Measurements from ENCODE around the gene KITLG.
A peak's percentile ranks its signal among the peaks of the same experiment; 100 is the strongest.
"Not testable (repeated sequence)": the region's sequence is repeated elsewhere in the genome, so short reads cannot be mapped to it uniquely, and the experiment has no call there.

Gene KITLG

DNA sequence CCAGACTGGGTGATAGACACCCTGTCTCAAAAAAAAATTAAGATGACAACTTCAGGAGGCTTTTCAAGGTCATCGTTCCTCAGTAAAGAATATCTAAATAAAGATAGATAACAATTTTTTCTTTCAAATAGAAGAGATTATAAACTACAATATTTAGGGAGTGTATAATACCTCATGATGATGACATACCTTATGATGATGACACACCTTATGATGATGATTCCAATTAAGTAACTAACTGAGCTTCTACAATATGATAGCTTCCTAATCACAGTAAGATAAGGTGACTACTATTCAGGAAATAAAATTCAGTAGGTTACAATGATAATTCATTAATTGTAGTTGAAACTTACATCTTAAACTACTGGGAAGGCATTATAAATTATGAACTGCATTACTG is 40.4 kb downstream of the KITLG start:
- DNase-seq (ENCODE audit: low spot score) = no peak

DNA sequence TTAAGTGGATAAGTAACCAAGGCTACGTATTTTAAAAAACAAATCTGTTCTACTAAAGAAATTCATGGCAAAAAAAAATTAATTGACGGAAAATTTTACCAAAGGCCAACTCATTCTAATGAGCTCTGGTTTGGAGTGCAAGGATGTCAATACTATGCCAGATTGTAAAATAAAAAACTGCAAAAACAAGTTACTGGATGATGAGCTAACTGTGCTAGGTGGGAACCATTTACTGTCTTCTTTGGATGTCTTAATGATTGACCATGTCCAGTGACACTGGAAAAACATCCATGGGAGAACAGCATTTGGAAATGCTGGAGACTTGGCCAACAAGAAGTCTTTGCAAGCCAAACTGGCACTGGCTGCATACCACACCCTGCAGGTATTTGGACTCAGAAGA is 41.6 kb downstream of the KITLG start:
- no peak for DNase-seq (ENCODE audit: low spot score)

DNA sequence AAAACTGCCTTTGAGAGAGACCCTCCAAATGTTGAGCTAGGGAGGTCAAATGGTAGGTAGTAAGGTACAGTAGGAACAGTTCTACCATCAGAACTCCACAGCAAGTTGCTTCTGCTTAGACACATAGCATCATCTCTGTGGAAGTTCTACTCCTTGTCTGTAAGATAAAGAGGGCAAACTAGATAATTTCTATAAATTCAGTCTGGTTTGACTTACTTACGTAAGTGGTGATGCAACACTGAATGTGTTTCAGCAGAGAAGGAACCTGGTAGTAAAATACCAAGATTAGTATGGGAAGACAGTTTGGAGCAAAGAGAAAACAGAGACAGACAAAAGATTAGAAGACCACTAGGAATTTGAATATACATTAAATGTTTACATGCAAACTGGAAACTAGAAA is 42.0 kb downstream of the KITLG start:
- no peak for DNase-seq (ENCODE audit: low spot score)

DNA sequence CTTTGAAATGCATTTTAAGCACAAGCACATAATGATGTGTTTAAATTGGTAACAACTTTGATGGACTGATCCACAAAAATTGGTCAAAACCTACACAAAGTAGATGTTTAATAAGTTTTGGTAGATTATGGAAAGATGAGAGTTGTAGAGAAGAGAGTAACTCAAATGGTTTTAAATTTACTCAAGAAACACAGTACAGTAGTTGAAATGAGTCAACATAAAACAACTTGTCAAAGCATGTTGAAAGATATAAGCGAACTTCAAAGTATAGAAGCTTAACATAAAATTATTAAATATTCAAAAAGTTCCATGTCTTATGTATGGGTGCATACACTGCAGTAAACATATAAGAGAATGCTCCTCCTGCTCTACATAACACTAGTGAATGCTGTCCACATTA is 49.4 kb downstream of the KITLG start:
- no peak for DNase-seq (ENCODE audit: low spot score)

DNA sequence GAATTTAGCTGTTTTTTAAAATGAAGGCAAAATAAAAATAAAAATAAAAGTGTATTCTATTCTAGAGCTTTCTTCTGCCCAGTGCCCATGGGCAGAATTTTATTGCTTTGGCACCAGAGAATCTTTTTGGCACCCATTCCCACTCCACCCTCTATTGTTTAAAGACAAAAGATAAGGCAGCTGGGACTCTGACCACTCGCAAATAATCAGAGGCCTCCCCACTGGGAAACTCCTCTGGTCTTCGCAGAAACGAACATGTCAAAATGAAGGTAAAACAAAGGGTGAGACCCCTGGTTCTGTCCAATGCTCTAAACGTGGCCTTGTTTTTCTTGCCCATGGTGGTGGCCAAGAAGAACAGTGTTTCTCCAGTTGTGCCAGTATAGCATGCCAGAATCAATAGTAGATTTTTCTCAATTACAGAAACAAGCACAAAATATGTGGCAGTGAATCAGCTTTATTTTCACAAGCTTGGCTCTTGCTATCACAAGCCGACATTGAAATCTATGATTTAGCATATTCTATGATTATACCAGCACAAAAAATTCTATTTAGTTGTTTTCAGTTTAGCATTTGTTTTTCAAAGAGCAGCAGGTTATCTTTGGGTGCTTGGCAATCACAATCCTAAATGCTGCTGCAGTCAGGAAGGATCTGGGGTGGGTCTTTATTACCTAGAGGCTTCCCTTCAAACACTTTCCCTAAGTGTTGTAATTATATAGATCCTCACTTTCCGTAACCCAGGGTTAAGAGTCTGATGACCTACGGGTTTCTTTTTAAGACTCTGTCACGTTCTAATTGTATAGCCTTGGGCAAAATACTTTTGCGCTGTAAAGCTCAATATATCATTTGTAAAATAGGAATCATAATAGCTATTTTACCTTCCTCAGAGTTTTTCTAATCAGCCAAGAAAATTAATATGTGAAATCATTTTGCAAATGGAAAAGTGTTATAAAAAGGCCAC is 50.5 kb downstream of the KITLG start:
- no peak for DNase-seq (ENCODE audit: low spot score)

DNA sequence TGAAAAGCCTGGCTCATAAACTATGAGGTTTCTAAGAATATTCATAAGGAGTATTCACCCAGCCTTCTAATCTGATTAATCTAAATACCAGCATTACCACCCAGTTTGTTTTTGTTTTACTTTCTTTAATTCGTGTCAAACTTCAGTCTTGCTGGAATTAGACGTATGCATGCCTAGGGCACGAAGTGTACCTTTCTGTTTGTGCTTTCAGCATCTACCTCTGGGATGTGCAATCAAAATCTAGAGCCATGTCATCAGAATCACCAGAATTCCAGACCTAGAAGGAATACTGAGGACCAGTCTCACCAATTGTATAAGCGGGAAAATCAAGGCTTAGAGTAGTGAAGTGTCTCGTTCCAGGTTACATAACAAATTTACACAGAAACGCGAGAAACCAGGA is 57.3 kb downstream of the KITLG start:
- no peak for DNase-seq (ENCODE audit: low spot score)

DNA sequence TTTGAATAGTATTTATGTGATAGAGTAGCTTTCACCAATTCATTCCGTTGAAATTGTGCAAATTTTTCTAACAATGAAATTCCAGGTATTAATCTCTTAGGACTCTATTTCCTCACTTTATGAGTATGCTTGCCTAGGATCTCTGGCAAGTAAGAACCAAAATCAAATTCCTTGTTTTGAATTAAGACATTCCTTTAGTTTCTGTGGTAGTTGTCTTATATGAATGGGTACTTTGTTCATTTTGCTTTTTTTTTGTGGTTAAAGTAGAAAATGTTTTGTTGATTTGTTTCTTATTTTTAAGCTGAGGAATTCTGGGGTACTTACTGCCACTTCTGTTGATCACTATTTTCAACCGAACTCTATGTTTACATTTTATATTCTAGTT is 59.8 kb downstream of the KITLG start:
- peak; percentile 11 for DNase-seq (ENCODE audit: low spot score)

DNA sequence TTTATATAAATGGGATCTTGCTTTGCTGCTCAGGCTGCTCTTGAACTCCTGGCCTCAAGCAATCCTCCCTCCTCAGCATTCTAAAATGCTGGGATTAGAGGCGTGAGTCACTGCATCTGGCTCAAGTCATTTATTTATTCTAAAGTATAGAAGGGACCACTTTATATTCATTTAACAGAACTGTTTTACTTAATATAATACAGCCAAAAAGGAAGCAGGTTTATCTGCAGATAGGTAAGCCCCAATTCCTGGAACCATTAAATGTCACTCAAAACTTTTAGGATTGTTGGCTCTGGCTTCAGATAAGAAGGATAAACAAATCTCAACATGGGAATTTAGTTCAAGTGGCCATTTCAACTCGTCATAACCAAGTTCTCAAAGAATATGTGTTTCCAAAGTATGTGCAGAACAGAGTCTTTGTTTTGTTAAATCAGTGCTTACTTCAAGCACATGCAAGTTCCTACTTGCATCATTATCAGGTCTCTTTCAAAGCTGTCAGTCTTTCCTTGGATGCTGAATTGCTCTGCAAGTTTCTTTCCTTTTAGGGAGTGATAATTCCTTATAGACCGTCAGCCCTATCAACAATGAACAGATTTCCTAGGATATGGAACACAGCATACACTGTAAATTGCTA is 60.4 kb downstream of the KITLG start:
- DNase-seq (ENCODE audit: low spot score) = no peak

DNA sequence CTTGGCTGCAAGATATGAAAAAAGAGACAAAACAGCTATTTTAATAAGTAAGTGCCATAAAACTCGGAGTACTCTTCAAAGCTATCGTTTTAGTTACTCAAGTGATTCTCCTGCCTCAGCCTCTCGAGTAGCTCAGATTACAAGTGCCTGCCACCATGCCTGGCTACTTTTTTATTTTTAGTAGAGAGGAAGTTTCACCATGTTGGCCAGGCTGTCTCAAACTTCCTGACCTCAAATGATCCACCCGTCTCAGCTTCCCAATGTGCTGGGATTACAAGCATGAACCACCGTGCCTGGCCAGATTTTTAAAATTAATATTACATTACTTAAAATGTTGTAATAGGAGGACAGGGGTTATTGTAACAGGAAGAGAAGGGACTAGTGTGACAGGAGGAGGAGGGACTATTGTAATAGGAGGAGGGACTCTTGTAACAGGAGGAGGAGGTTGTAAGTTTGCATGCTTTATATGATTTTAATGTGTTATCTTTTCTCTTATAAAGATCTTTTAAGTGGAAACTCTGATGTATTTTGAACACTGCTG is 61.3 kb downstream of the KITLG start:
- no peak for DNase-seq (ENCODE audit: low spot score)

DNA sequence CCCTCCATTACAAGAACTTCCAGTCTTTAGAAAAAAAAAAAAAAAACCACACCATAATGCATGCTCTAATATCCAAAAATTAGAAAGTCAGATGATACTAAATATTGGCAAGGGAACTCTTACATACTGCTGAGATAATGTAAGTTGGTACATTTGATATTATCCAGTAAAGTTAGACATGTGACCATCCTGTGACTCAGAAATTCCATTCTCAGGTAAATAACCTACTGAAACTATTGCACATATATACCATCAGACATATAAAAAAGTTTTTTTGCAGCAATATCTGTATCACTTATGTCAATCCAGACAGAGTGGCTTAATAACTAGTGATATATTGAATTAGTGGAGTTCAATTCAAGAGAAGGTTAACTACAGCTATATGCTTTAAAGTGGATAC is 63.5 kb downstream of the KITLG start:
- DNase-seq (ENCODE audit: low spot score) = no peak

DNA sequence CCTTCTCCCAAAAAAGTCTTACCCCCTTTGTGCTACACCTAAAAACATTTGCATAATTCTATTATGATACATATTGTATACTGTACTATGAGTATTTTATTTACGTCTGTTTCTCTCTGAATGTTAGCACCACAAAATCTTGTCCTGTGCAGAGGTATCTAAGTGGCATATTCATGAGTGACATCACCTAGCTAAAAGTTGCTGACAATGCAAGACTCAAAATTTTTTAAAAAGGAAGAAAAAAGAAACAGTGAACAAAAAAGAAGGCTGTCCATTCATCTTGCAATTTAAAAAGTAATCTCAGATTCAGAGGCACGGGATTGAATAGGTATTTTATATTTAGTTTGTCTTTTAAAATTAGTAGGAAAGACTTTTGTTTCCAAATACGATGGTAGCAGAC is 69.4 kb downstream of the KITLG start:
- DNase-seq (ENCODE audit: low spot score) = no peak

DNA sequence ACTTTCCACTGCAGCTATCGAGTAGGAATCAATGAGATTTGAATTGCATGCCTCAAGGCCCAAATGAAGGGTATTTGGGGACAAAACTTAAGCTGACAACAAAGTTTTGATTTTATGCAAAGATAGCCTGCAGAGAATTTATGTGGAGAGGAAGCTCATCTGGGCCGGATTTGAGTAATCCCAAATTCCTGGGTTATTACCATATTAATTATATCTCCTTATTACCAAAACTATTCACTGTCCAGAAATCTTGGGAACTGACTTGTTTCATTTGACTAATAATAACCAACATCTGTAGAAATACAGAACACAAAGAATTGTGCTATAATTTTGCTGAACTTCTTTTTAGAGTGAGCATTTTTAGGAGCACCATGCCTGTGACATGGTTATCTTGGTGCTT is 70.4 kb downstream of the KITLG start:
- DNase-seq (ENCODE audit: low spot score) = peak; percentile 12

DNA sequence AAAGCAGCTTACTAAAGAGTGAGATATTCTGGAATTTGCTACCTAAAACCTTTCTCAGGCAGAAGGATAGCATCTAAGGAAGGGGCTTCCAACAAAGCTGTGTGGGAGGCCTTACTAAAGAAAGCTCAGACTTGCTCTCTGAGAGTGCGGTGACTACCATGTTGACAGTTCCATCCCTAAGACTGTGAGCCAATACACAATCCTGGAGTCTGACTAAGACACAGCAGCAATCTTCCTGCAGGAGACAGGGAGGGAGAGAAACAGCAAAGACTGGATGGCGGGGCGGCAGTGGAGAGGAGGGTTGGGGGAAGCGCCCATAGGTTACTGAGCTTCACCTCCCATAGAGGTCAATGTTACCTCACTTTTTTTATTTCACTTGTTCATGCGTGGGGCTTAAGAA is 70.9 kb downstream of the KITLG start:
- DNase-seq (ENCODE audit: low spot score) = peak; percentile 35

DNA sequence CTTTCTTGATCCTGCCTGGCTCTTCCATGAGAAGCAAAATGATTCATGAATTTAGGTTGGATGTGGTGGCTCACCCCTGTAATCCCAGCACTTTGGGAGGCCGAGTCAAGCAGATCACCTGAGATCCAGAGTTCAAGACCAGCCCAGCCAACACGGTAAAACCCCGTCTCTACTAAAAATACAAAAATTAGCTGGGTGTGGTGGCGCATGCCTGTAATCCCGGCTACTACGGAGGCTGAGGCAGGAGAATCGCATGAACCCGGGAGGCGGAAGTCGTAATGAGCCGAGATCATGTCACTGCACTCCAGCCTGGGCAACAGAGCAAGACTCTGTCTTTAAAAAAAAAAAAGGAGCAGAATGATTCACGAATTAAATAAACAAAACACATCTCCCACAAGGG is 72.4 kb downstream of the KITLG start:
- not testable (repeated sequence) for DNase-seq (ENCODE audit: low spot score)

DNA sequence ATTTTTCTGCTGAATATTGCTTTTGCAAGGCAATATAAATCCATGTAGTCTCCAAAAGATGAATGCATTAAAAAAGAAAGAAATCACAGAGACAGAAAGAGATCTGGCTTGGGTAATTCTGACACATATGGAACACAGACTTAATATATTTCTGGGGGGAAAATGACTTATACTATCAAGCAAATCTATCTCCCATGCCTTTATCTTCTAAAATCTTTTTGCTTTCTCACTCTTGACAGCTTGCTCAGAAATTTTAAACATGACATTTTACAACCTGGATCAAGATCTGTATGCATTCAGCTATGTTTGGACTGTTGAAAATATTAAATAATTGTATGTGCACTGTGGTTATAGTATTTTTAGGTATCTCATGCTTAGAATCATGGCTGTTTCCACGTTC is 73.0 kb downstream of the KITLG start:
- no peak for DNase-seq (ENCODE audit: low spot score)

DNA sequence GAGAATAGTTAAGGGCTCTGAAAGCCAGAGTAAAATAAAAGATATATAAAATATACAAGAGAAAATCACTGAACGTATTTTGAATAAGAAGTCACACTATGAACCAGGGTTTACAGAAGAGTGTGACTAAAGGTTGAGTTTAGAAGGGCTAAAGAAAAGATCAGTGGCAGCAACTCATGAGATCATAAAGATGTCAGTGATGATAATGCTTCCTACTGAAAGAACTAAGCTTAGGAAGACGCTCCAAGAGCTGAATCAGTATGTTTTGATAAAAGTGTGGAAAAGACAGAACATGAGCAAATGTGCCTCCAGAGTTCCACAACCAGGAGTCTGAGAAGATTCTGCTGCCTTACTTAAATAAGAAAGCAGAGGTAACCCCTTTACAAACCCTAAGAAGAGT is 74.6 kb downstream of the KITLG start:
- no peak for DNase-seq (ENCODE audit: low spot score)

DNA sequence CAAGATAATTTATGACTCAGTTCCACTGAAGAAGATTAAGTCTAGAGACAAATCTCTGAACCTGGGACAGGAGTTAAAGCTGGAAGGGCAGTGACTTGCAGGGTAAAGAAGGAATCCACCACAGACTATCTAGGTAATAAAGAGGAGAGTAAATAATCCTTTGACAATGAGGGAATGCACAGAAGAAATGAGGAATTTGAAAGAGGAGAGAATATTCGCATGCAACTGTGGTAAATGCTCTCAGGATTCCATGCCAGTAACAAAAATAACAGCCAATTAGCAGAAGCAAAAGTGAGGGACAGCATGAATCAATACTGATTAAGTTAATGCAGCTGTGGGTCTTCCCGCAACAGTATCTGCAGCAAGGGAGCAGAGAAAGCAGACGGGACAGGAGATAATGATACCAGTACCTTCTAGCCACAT is 77.0 kb downstream of the KITLG start:
- peak; percentile 27 for DNase-seq (ENCODE audit: low spot score)

DNA sequence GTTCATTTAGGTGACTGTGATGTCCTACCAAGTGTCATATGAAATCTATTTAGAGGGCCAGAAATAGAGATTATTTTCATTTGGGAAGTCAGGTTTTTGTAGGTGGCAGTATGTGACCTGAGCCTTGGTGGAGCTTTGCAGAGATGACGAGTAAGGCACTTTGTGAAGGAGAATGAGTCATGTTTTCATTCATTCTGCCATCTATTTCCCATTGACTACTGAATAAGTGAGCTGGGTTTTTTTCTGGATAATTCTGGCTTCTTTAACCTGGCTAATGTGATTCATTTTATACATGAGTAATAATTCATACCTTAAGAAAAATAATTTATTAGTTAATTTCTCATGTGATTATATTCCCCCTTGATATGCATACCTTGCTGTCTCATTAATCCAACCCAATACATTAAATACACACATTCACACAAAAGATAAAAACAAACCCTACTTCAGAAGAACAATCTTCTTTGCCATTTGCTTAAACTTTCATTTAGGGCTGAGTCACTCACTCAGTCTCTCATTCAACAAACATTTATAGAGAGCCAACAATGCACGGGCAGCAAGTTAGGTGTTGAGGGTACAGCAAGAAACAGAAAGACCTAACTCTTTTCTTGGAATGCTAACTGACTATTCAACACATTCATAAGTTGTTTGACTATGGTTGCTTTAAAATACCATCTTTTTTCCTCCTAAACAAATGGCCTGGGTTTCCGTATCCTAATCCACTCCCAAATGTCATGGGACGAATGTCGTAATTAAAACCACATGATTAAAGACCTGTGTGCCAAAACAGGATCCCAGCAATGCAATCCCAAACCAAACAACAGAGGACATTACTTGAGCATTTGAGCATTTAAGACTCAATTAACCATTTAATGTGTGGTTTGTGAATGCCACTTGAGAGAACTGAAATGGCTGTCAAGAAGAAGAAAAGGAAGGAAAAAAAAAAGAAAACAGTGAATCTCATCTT is 78.0 kb downstream of the KITLG start:
- peak; percentile 27 for DNase-seq (ENCODE audit: low spot score)

DNA sequence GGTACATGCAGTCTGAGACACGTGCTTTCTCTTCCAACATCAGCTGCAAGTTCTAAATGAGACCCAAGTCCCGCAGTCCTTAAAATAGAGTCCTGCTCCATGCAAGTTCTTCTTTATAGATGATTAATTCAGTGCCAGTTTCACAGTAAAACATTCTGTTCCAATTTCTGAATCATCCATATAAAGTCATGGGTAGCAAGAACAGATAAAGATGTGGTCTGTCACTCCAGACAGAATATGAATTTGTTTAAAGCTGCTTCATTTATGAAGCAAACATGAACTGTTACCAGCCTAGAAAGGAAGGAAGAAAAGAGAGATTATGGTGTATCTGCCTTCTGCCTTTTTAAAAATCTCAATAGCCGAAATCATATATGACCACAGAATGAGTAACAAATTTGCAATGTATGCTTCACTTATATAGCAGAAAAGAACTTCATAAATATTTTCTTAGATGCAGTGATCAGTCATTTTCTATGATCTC is 83.3 kb downstream of the KITLG start:
- no peak for DNase-seq (ENCODE audit: low spot score)

DNA sequence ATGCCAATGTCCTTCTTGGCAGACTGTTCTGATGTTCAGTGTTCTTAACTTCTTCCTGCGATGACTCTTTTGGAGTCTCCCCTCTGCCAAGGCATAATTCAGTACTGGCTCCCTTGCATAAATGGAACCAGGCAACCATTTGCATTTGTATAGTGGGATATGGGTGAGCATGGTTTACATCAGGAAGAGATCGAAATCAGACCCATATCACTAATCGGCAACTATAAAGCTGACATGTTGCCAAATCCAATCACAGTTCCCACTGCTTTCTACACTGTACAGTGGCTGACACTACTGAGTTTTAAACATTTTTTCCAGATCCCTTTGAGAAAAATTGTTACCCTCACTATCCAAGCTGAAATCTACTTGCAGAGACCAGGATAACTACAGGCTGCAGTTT is 83.8 kb downstream of the KITLG start:
- no peak for DNase-seq (ENCODE audit: low spot score)

DNA sequence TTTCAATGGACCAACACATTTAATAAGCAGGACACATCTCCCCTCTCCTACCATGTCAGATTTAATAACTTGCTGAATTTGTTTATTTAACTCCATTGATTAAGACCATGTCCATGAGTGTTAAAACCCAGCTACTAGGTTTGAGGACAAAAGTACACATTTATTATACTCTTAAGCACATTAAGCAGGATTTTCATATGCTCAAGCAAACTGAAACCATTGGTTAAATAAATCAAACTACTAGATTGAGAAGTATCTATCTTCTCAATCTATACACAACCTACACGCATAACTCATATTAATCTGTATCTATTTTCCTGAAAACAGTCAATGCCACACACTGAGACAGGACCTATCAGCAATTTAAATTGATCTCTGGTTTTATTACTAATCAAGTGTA is 85.2 kb downstream of the KITLG start:
- DNase-seq (ENCODE audit: low spot score) = no peak

DNA sequence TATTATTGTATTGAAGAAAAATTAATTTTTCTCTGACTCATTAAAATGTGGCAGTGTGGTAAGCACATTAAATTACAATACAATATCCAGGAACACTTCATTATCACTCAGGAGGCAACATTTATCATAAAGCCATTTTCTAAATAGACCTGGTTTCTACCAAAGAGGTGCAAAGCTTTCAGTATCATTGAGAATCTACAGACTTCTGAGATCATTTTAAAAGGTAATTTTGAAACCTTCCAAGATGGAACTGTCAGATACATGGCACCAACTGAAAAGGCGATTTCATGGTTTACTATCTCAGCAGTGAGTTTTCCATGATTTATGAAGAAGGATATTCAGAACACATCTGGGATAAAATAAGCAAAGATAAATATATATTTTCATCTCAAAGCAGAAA is 85.8 kb downstream of the KITLG start:
- DNase-seq (ENCODE audit: low spot score) = no peak
